Small intestine (tissue), 7 donors: ENCODE data around the gene NMNAT3. TPM values are rescaled to one million over a fixed set of nuclear protein-coding genes. Genes with fewer than 3 reads are reported as not detected.

Experiments used
- DNase-seq, 2 donors: peaks; one replicate each; pipeline versions ENCODE4 v3.0.0 to v3.0.0-alpha.2; 2013
- FAIRE-seq: peaks from 2 replicates; lab custom pipeline; 2012; peaks lifted over from hg19 to GRCh38; lab: Jason Lieb, UNC
- H3K27ac ChIP-seq, 3 donors: one replicate each; pipeline ENCODE4 v1.5.1; 2013; ENCODE audit warnings: low read length in 2 of 3, mild to moderate bottlenecking in 2 of 3, control low read depth in 1 of 3, inconsistent platforms in 1 of 3, low read depth in 1 of 3, moderate library complexity in 1 of 3
- H3K27me3 ChIP-seq, 3 donors: one replicate each; pipeline ENCODE4 v1.6.1; 2013; ENCODE audit warnings: low read length in 3 of 3, inconsistent platforms in 1 of 3; ENCODE audit not compliant: control insufficient read depth in 3 of 3, insufficient read depth in 3 of 3
- H3K36me3 ChIP-seq, 3 donors: one replicate each; pipeline ENCODE4 v1.6.1; 2013; ENCODE audit warnings: low read length in 3 of 3, inconsistent platforms in 1 of 3, low read depth in 1 of 3, mild to moderate bottlenecking in 1 of 3, moderate library complexity in 1 of 3; ENCODE audit not compliant: control insufficient read depth in 3 of 3, insufficient read depth in 2 of 3
- H3K4me1 ChIP-seq, 3 donors: one replicate each; pipeline ENCODE4 v1.6.1; 2013; ENCODE audit warnings: low read length in 2 of 3, inconsistent platforms in 1 of 3, low read depth in 1 of 3, mild to moderate bottlenecking in 1 of 3, moderate library complexity in 1 of 3; ENCODE audit not compliant: control insufficient read depth in 3 of 3, insufficient read depth in 2 of 3
- H3K4me3 ChIP-seq, 3 donors: one replicate each; pipeline ENCODE4 v1.5.1; 2013; ENCODE audit warnings: low read length in 3 of 3, control low read depth in 1 of 3, inconsistent platforms in 1 of 3, low read depth in 1 of 3, mild to moderate bottlenecking in 1 of 3, moderate library complexity in 1 of 3
- H3K9me3 ChIP-seq, 2 donors: one replicate each; pipeline ENCODE4 v1.6.1; 2013; ENCODE audit warnings: low read depth in 1 of 2, low read length in 1 of 2; ENCODE audit not compliant: control insufficient read depth in 2 of 2, insufficient read depth in 1 of 2
- WGBS, 3 donors: extraction: QIAGEN DNeasy Blood & Tissue Kit; methylation state at CpG; one replicate each; pipeline ENCODE4 v1.1.7; 2013; 5-methylcytosine and 5-hydroxymethylcytosine counted together
- polyA plus RNA-seq, 4 donors: library from polyadenylated mRNA; stranded (reverse) in 3 of 4; unstranded in 1 of 4; fragments of 200-250 nt in 3 of 4; fragments of 120-200 nt in 1 of 4; gene quantifications; one replicate each; pipeline versions ENCODE4 v1.2.1 to v1.2.3, GENCODE V29; 2013
- donor health status: healthy with polysubstance abuse.
- donor health status: control.
- donor health status: control.
- donor health status: Bipolar disorder and iron deficiency.
- donor health status: healthy.

Gene NMNAT3
- polyA plus RNA-seq, 4 donors: 2.5 to 16.3 (median 7.5) TPM

- no peaks in the 10 kb centered on the region for H3K27me3 ChIP-seq
- no peaks in the 10 kb centered on the region for H3K9me3 ChIP-seq
- H3K36me3 ChIP-seq: peaks cover 0 to 4% (median 0%) of the 10 kb centered on the region in 3 donors
- DNase-seq: peak; percentile 55 to 70
- H3K4me3 ChIP-seq: no peak overlapping the region
- no peaks in the 10 kb centered on the region for H3K4me1 ChIP-seq
- no peak for FAIRE-seq
- no peak overlapping the region for H3K27ac ChIP-seq
- WGBS, 3 donors: 13 to 39% (median 24%) methylated on average over 1 of the region's 1 CpG
These were observed 115.7 kb downstream of the NMNAT3 start for GRCh38 chr3:139561959-139562676.

- Histone ChIP-seq H3K27me3 (no peaks in the 10 kb centered on the region), H3K36me3 (peaks cover 0 to 4% (median 0%) of the 10 kb centered on the region in 3 donors), H3K4me1 (no peaks in the 10 kb centered on the region), H3K9me3 (no peaks in the 10 kb centered on the region), H3K27ac (no peak overlapping the region), H3K4me3 (no peak overlapping the region)
- 75 to 82% (median 80%) methylated on average over 7 of the region's 7 CpGs for WGBS, 3 donors
- DNase-seq (no peak), FAIRE-seq (no peak)
These were observed 116.4 kb downstream of the NMNAT3 start for GRCh38 chr3:139561255-139561817.

- DNase-seq (no peak), FAIRE-seq (no peak)
- Histone ChIP-seq H3K36me3 (peaks cover 0 to 4% (median 0%) of the 10 kb centered on the region in 3 donors), H3K27ac (no peak overlapping the region), H3K9me3 (no peaks in the 10 kb centered on the region), H3K4me1 (no peaks in the 10 kb centered on the region), H3K27me3 (no peaks in the 10 kb centered on the region), H3K4me3 (no peak overlapping the region)
- 77 to 89% (median 89%) methylated on average over 3 of the region's 3 CpGs for WGBS, 3 donors
These were observed 117.4 kb downstream of the NMNAT3 start for GRCh38 chr3:139560411-139560810.

- no peak for DNase-seq
These were observed 118.2 kb downstream of the NMNAT3 start for GRCh38 chr3:139559541-139559940.

GRCh38 chr3:139558351-139559266 is 119.2 kb downstream of the NMNAT3 start:
- H3K4me3 ChIP-seq: no peak overlapping the region
- WGBS, 3 donors: 77 to 79% (median 78%) methylated on average over 2 of the region's 2 CpGs
- no peaks in the 10 kb centered on the region for H3K9me3 ChIP-seq
- H3K27ac ChIP-seq: no peak overlapping the region
- H3K36me3 ChIP-seq: peaks cover 0 to 4% (median 0%) of the 10 kb centered on the region in 3 donors
- H3K27me3 ChIP-seq: no peaks in the 10 kb centered on the region
- no peaks in the 10 kb centered on the region for H3K4me1 ChIP-seq
- no peak for DNase-seq
- no peak for FAIRE-seq

More at GRCh38 chr3:139559541-139559940, 118.2 kb downstream of the NMNAT3 start:
- no peaks in the 10 kb centered on the region for H3K4me1 ChIP-seq
- H3K4me3 ChIP-seq: no peak overlapping the region
- H3K36me3 ChIP-seq: peaks cover 0 to 4% (median 0%) of the 10 kb centered on the region in 3 donors
- no peaks in the 10 kb centered on the region for H3K27me3 ChIP-seq
- no peaks in the 10 kb centered on the region for H3K9me3 ChIP-seq
- no peak overlapping the region for H3K27ac ChIP-seq
- FAIRE-seq: no peak
- WGBS, 3 donors: 50 to 67% (median 56%) methylated on average over 5 of the region's 5 CpGs

- Histone ChIP-seq H3K27me3 (no peaks in the 10 kb centered on the region), H3K36me3 (peaks cover 0 to 4% (median 0%) of the 10 kb centered on the region in 3 donors), H3K4me3 (no peak overlapping the region), H3K27ac (no peak overlapping the region), H3K4me1 (peaks cover 0 to 5% (median 0%) of the 10 kb centered on the region in 3 donors), H3K9me3 (no peaks in the 10 kb centered on the region)
- DNase-seq (no peak), FAIRE-seq (no peak)
- WGBS, 3 donors: 78 to 90% (median 84%) methylated on average over 3 of the region's 3 CpGs
These were observed 120.7 kb downstream of the NMNAT3 start for GRCh38 chr3:139557041-139557440.

GRCh38 chr3:139555249-139555648 is 122.5 kb downstream of the NMNAT3 start:
- FAIRE-seq (no peak), DNase-seq (no peak)
- Histone ChIP-seq H3K4me1 (peaks cover 0 to 5% (median 0%) of the 10 kb centered on the region in 3 donors), H3K9me3 (no peaks in the 10 kb centered on the region), H3K27me3 (no peaks in the 10 kb centered on the region), H3K36me3 (no peaks in the 10 kb centered on the region), H3K27ac (no peak overlapping the region), H3K4me3 (no peak overlapping the region)
- WGBS, 3 donors: 81 to 95% (median 92%) methylated on average over 2 of the region's 2 CpGs

- no peak overlapping the region for H3K27ac ChIP-seq
- H3K9me3 ChIP-seq: no peaks in the 10 kb centered on the region
- H3K36me3 ChIP-seq: no peaks in the 10 kb centered on the region
- FAIRE-seq (no peak), DNase-seq (no peak)
- no peak overlapping the region for H3K4me3 ChIP-seq
- H3K27me3 ChIP-seq: no peaks in the 10 kb centered on the region
- peaks cover 0 to 5% (median 0%) of the 10 kb centered on the region in 3 donors for H3K4me1 ChIP-seq
These were observed 123.1 kb downstream of the NMNAT3 start for GRCh38 chr3:139554628-139555027.
